Gastrocnemius medialis (tissue), 4 donors: ENCODE data around the gene SCG2.

Source experiments
- CTCF ChIP-seq, 5 experiments: fragments of 450-650 bp in 3 of 5; fragments of 200-600 bp in 2 of 5; sonication (generic) in 2 of 5; IDR thresholded peaks in 4 of 5; conservative IDR thresholded peaks in 1 of 5; 1 replicate in 4 of 5; 2 replicates in 1 of 5; pipeline ENCODE4 v1.5.1; 2016 to 2019; ENCODE audit warnings: antibody characterized with exemption in 5 of 5, mild to moderate bottlenecking in 3 of 5, moderate library complexity in 3 of 5
- POLR2A ChIP-seq, 2 donors: fragments of 450-650 bp; IDR thresholded peaks; one replicate each; pipeline ENCODE4 v1.6.1; 2017; ENCODE audit warnings: antibody characterized with exemption in 2 of 2, mild to moderate bottlenecking in 2 of 2, moderate library complexity in 2 of 2

DNA sequence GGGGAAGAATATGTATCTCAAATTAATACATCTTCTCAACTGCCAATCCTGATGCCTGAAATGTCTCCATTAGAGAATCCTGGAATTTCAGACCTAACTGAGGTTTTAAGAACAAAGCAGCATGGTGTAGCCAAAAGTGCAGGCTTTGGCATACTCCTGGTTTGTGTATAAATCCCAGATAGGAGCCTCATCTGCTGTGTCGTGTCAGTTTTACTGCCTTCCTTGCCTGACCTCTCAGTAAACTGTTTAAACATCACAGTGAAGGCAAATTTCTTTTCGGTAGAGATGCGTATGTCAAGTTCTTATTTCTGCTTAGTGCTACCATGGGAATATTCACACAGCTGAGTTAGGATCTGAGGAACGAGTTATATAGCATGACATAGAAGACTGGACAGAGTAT lies 7.3 kb downstream of the SCG2 start:
- TF ChIP-seq CTCF (IDR thresholded peaks at IDR 0.05 in 4 of 5, conservative IDR thresholded peaks at IDR 0.05 in 1 of 5) (no peak), POLR2A (IDR thresholded peaks at IDR 0.05) (no peak)
